Thyroid gland (tissue), 4 donors: ENCODE results near the gene MGLL. TPM values are rescaled to one million over a fixed set of nuclear protein-coding genes. Genes with fewer than 3 reads are reported as not detected.

Experiments used
- DNase-seq, 2 donors: peaks; one replicate each; pipeline ENCODE4 v3.0.0-alpha.2; 2019
- H3K27ac ChIP-seq, 3 donors: fragments of 200-600 bp; sonication (generic); 1 replicate in 2 of 3; 2 replicates in 1 of 3; pipeline ENCODE4 v1.5.1; 2016 to 2019; ENCODE audit warnings: mild to moderate bottlenecking in 1 of 3, moderate library complexity in 1 of 3
- H3K27me3 ChIP-seq: fragments of 200-600 bp; sonication (generic); one replicate; pipeline ENCODE4 v1.5.1; 2019
- H3K36me3 ChIP-seq, 2 donors: fragments of 200-600 bp; sonication (generic); one replicate each; pipeline ENCODE4 v1.5.1; 2016 to 2019
- H3K4me1 ChIP-seq, 2 donors: fragments of 200-600 bp; sonication (generic); one replicate each; pipeline ENCODE4 v1.5.1; 2017 to 2019
- H3K4me3 ChIP-seq, 3 donors: fragments of 200-600 bp; sonication (generic); replicated peaks in 1 of 3; 1 replicate in 2 of 3; 2 replicates in 1 of 3; pipeline ENCODE4 v1.5.1; 2016; ENCODE audit warnings: mild to moderate bottlenecking in 1 of 3
- H3K9me3 ChIP-seq: fragments of 200-600 bp; sonication (generic); one replicate; pipeline ENCODE4 v1.5.1; 2017
- CTCF ChIP-seq, 6 experiments: fragments of 200-600 bp in 3 of 6; fragments of 450-650 bp in 3 of 6; sonication (generic) in 3 of 6; IDR thresholded peaks; one replicate each; pipeline ENCODE4 v1.5.1; 2016 to 2019; ENCODE audit warnings: antibody characterized with exemption in 6 of 6, mild to moderate bottlenecking in 2 of 6, inconsistent platforms in 1 of 6, moderate library complexity in 1 of 6
- POLR2A ChIP-seq, 2 donors: fragments of 450-650 bp; IDR thresholded peaks; one replicate each; pipeline ENCODE4 v1.6.1; 2017; ENCODE audit warnings: antibody characterized with exemption in 2 of 2, mild to moderate bottlenecking in 2 of 2, moderate library complexity in 1 of 2
- WGBS, 2 donors: methylation state at CpG; one replicate each; pipeline ENCODE4 v1.1.5; 2017; 5-methylcytosine and 5-hydroxymethylcytosine counted together
- intact Hi-C: fragments of 100-400 bp; cut with DNase I; formaldehyde crosslinking; loops from one replicate; pipeline ENCODE4 v1.15.1; 2023
- total RNA-seq, 4 donors: library from RNA; depleted of rRNA; stranded (reverse); fragments of >200 nt; gene quantifications; one replicate each; pipeline ENCODE4 v1.2.3, GENCODE V29; 2016

Gene MGLL
- total RNA-seq, 4 donors from 2014 or later, result 12.4 to 24.7 (median 18.4) TPM

GRCh38 chr3:127800508-127800907, 21.8 kb downstream of the MGLL start:
- no peak overlapping the region for H3K27ac ChIP-seq

GRCh38 chr3:127799476-127800222, 22.7 kb downstream of the MGLL start:
- Histone ChIP-seq H3K4me1 (peaks cover 12 to 15% of the 10 kb centered on the region in 2 donors), H3K4me3 (no peak overlapping the region), H3K9me3 (no peaks in the 10 kb centered on the region), H3K27me3 (no peaks in the 10 kb centered on the region), H3K36me3 (no peaks in the 10 kb centered on the region), H3K27ac (no peak overlapping the region)
- 83 to 86% methylated on average over 6 of the region's 6 CpGs for WGBS, 2 donors
- intact Hi-C loops, result no loop called here
- DNase-seq, result no peak
- TF ChIP-seq CTCF (IDR thresholded peaks at IDR 0.05) (no peak), POLR2A (IDR thresholded peaks at IDR 0.05) (no peak)

More at GRCh38 chr3:127800508-127800907, 21.8 kb downstream of the MGLL start:
- H3K36me3 ChIP-seq, result no peaks in the 10 kb centered on the region
- DNase-seq, result no peak
- no peak overlapping the region for H3K4me3 ChIP-seq
- no peaks in the 10 kb centered on the region for H3K9me3 ChIP-seq
- peaks cover 12 to 15% of the 10 kb centered on the region in 2 donors for H3K4me1 ChIP-seq
- no peaks in the 10 kb centered on the region for H3K27me3 ChIP-seq
- TF ChIP-seq CTCF (IDR thresholded peaks at IDR 0.05) (no peak), POLR2A (IDR thresholded peaks at IDR 0.05) (no peak)
- intact Hi-C loops, result no loop called here
- WGBS, 2 donors, result 79 to 92% methylated on average over 2 of the region's 2 CpGs

GRCh38 chr3:127798716-127799115, 23.6 kb downstream of the MGLL start:
- WGBS, 2 donors, result 74 to 95% methylated on average over 4 of the region's 4 CpGs
- intact Hi-C loops, result no loop called here
- TF ChIP-seq CTCF (IDR thresholded peaks at IDR 0.05) (no peak), POLR2A (IDR thresholded peaks at IDR 0.05) (no peak)
- no peaks in the 10 kb centered on the region for H3K9me3 ChIP-seq
- no peak overlapping the region for H3K4me3 ChIP-seq
- H3K27me3 ChIP-seq, result no peaks in the 10 kb centered on the region
- H3K4me1 ChIP-seq, result peaks cover 12 to 15% of the 10 kb centered on the region in 2 donors
- H3K27ac ChIP-seq, result no peak overlapping the region
- no peaks in the 10 kb centered on the region for H3K36me3 ChIP-seq
- no peak for DNase-seq

GRCh38 chr3:127796831-127797150, 25.5 kb downstream of the MGLL start:
- no peaks in the 10 kb centered on the region for H3K9me3 ChIP-seq
- DNase-seq, result peak; percentile 21 to 31
- WGBS, 2 donors, result 34 to 37% methylated on average over 8 of the region's 8 CpGs

More at GRCh38 chr3:127796831-127797150, 25.5 kb downstream of the MGLL start:
- Histone ChIP-seq H3K27me3 (no peaks in the 10 kb centered on the region), H3K27ac (no peak overlapping the region), H3K4me3 (no peak overlapping the region), H3K4me1 (peaks cover 12 to 20% of the 10 kb centered on the region in 2 donors), H3K36me3 (no peaks in the 10 kb centered on the region)
- TF ChIP-seq CTCF (IDR thresholded peaks at IDR 0.05), result no peak
- no peak for TF ChIP-seq POLR2A (IDR thresholded peaks at IDR 0.05)
- intact Hi-C loops, result no loop called here
